ENCODE results near the gene SLC6A6.

Gene SLC6A6

DNA sequence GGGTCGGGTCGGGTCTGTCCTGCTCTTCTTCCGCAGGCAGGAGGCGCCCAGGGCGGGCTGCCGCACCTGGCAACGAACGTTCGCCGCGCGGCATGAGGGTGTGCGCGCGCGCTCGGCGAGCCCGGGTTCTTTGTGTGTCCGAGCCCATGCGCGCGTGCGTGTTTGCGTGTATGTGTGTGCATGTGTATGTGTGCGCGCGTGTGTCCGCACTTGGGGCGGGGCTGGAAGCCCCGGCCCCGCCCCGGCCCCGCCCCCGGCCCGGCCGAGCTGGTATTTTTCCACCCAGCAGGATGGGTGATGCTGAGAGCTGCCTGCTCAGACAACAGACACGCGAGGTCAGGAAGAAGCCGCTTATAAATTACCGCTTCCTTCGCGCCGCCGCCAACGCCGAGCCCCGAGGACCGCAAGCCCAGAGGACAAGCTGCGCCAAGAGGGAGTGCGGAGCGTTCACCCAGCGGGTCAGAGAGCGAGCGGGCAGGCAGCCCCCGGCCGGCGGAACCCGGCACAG lies at the start of gene SLC6A6:
Gene SLC6A6 (plus strand): TSS at position 303 of the 508 bp plus-strand sequence. CDS start 41,029 bp downstream, outside the sequence.
- DNase-seq, result peak; percentile 90

DNA sequence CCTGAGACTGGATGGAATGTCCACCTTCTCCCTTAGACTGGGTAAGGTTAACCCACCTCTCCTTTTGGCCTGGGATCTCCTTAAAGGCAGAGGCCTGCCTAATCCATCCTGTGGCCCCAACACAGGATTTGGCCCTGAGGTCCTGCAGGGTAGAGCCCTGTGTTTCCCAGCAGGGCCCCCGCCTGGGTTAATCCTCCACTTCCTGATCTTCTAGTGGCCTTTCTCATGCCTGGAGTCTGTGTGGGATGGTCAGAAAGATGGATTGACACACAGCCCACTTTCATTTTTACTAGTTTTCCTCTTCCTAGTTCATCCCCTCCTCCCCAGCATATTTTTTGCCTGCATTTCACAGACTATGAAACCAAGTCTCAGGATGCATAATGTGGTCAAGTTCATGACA lies 48.9 kb upstream of the SLC6A6 start:
- DNase-seq, result peak; percentile 60

DNA sequence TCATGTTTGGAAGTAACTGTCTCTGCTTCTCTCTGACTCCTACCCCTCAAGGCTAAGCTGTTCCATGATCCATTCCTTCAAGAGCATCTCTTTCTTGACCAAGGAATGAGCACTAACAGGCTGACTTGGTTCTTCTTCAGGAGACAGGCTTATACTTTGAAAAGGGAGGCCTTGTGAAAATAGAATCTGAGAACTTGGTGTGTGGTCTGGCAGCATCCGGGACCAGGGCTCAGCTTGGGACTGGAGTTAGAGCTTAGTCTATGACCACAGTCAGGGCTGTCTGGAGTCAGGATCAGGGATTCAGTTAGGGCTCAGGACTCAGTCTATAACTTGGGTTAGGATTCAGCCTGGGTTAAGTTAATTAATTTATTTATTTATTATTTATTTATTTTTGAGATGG lies 44.9 kb upstream of the SLC6A6 start:
- no peak for DNase-seq

DNA sequence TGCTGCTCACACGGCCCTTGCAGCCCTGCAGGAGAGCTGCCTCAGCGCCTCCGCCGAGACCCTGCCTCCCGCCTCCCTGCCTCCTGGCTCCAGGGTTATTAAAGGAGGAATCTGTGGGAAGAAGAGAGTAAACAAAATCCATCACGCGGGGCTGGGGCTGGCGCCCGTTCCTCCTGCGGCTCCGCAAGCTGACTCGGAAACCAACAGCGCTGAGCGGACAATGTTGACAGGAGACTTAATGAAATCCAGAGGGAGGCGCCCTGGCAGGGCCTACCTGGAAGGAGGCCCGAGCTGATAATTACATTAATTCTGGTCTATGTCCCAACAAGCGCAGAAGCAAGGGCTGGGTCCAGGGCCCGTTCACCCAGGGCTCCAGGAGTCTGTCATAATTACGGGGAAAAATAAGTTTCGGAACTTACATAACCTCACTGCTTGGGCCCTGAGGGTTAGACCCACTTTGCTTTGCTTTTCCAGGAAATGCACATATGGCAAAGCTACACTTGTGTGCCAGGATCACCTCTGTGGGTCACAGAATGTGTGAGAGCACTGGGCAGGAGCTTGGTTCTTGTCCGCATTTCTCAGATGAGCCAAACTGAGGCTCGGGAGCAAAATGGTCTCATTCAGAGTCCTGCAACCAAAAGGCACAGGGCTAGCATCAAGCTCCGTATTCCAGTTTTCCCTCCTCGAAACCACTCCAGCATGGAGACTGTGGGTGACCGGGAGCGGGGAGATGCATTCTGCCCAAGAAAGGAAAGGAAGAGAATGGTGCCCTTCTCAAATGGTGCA lies 43.8 kb upstream of the SLC6A6 start:
- DNase-seq, result no peak

DNA sequence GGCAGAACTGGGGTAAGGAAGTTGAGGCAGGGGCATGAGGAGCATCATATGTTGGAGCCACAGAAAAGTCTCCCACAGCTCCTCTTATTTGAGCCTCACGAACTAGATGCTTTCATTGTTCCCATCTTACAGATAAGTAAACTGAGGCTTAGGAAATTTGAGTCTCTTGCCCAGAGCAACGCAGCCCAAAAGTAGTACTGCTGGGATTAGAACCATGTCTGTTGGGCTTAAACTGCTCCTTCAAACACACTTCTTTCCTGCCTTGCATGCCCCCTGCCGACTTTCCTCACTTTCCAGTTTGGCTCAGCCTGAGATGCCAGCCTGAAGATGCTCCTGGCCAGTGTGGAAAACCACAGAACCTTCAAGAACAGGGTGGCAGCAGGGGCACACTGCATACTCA lies 43.1 kb upstream of the SLC6A6 start:
- DNase-seq, result no peak

DNA sequence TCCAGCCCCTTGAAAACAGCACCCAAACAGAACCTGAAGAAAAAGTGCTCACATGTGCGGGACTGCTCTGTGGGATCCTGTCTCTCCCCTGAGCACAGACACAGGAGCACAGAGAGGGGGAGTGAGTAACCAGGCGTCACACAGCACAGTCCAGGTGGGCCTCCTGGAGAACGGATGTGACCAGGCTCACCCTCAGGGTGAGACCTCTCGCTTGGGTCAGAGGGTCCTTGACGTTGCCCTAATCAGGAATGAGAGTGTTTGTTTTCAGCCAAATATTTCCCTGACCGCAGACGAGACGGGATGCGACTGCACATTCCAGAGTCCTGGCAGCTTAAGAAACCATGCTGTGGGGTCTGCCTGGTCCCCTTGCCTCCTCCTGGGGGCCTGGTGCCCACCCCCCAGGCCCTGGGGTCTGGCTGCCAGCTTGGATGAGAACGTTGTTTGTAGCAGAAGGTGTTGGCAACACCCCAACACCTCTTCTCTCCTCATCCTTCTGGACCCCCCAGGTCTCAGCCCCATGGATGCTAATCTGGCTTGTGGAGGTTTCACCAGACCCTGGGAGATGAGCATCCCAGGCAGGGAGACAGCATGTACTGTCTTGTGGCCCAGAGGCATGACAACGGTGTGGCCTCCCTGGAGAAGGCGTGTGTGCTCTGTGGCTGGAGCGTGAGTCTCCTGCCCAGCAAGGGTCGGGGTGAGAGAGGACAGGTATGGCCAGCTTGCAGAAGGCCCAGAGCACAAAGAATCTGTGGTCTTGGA lies 42.1 kb upstream of the SLC6A6 start:
- DNase-seq, result no peak

DNA sequence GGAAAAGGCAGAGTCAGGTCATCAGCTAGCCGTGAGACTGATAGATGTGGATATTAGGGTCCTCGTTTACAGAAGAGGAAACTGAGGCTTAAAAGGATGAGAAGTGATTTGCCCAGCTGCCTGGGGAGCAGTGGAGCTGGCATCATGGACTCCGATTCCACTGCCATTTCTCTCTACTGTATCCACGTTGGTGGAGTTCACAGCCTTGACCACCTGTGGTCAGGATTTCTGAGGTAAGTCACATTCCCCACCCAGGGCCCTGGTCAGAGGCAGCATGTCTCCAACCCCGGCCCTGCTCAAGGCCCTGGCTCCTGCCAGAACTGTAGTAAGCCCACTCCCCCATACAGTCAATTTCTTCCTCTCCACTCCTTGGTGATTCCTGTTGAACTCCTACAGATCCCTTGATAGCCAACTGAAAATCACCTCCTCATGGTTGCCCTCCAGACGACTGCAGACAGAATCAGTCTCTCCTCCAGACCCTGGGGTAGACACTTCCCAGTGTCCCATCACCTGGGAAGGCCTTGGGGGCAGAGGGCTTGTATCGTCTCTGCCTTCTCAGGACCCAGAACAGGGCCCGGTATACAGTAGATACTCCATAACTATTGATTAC lies 41.2 kb upstream of the SLC6A6 start:
- DNase-seq, result no peak

DNA sequence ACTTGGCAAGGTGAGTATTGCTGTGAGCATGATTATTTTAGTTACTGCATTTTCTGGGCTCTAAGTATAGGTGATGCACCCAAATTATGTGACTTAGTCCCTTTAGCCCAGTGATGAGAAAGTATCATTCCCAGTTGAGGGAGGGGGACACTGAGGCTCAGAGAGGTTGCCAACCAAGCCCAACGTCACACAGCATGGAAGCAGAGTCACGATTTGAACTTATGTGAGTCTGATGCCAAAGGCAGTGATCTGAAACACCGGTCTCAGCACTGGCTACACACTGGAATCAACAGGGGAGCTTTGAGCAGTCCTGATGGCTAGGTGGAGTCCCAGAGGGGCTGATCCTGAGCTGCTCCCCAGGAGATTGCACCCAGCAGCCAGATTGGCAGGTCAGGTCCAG lies 39.5 kb upstream of the SLC6A6 start:
- DNase-seq, result no peak

DNA sequence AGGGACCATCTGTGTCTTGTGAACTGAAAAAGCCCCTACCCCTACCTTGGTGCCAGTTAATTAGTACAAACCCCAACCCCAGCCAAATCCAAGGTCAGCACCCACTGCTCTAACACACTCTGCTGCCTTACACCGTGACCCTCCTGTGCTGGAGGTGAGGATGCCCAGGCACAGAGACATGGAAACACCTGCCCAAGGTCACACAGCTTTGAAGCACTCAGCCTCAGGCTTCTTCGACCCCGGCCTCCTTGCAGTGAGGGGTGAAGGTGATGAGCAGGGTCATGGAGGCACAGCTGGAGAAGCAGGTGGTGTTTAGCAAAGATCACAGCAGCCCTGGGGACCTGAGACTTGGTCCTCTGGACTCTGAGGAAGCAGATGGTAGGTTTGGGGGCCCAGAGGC lies 39.0 kb upstream of the SLC6A6 start:
- DNase-seq, result no peak

DNA sequence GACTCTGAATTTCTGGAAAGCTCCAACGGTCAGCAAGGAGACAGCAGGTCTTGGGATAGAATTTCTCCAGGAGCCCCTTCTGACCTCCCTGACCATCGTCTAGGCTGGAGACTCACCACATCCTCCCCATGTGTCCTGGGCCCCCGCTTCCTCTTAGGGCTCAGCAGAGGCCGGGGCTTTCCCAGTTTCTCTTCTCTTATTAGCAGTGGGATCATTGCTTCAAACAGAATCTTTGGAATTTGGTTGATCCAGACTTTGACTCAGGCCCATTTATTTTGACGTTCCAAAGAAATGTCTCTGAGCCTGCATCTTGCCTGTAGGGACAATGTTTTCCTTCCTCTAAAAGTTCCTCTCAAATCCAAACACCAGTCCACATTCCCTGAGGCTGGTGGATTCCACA lies 38.4 kb upstream of the SLC6A6 start:
- peak; percentile 84 for DNase-seq

DNA sequence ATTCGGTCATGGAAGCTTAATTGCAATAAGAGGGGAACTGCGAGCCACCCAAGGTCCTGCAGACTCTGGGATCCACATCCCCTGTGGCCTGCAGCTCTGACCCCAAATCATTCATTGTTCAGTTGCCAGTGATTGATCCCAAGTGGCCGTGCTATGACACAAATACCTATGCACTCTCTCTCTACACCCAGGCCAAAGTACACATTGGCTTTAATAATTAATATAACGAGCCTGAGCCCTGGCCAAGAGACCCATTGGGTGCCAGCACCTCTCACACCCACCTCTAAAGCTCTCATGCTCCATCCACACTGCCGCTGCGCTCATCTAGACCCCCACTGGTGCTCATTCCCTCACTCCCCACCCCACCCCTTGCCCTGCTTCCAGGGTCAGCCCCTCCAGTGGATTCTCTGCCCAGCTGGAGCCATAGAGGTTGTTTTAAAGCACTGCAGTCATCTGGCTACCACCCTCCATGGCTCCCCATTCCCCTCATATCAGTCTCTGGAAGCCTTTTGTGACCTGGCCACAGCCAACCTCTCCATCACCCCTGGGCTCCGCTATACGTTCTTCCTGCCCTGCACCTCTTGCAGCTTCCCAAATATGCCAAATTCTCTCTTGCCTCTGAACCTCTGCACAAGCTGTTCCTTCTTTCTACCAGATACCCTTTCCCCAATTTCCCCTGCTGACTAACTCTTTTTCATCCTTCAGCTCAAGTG lies 37.7 kb upstream of the SLC6A6 start:
- DNase-seq, result no peak

DNA sequence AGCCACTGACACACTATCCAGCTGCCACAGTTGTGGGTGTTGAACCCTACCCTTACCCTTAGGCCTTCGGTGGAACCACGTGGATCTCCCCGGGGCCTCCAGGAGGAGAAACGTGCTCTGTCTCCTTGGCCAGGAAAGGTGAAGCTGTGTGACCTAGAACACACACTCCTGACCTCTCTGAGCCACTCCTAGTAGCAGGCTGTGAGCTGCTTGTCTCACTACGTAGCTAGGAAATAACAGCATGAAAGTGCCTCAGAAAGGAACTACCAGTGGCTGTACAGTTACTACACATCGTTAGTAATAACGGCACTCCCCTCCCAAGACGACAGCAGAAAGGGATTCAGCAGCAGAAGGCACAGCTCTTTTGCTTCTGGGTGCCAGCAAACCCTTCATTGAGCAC lies 36.2 kb upstream of the SLC6A6 start:
- peak; percentile 30 for DNase-seq

DNA sequence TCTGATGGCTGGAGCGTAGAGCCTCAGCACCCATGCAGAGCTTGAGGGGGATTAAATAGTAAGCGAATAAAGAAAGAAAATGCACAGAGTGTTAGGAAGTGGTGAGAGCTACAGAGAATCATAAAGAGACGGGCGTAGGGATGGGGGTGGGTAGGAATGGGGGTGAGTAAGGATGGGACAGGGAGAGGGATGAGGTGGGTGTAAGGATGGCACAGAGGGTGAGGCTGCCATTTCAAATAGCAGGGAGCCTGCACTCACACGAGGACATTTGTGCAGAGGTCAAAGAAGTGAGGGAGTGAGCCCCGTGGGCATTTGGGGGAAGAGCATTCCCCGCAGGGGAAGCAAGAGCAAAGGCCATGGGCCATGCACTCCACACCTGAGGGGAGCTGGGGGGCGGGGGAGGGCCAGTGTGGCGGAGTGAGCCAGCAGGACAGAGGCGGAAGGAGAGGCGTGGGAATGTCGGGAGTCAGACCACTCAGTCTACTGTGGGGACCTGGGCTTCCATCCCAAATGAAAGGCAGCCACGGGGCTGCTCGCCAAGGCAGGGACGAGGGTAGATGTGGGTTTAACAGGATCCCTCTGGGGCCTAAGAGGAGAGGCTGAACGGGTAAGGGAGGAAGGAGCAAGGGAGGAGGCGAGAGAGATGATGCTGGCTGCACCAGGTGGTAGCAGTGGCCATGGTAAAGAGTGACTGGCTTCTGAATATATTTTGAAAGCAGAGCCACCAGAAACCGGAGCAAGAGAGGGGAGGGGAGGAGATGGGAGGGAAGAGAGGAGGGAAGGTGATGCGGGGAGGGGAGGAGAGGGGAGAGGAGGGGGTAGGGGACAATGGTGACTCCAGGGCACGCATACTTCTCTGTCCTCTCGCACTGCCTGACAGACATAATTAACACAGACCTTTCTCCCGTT lies 35.2 kb upstream of the SLC6A6 start:
- no peak for DNase-seq

DNA sequence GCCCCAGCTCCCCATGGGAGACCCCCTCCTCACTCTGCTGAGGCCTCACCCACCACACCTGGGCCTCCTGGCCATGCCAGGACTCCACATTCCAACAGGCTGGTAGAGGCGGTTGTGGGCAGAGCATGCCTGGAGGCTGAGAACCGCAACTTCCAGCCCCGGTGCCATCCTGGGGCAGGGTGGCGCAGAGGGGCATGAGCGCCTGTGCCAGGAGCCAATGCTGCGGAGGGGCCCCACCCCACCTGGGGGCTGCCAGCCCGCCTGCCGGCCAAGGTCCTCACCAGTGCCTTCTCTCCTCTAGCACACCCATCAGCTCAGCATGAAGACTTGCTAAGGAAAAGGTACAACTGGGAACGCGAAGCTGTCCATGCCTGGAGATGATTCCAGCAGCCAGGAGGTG lies 34.3 kb upstream of the SLC6A6 start:
- no peak for DNase-seq

DNA sequence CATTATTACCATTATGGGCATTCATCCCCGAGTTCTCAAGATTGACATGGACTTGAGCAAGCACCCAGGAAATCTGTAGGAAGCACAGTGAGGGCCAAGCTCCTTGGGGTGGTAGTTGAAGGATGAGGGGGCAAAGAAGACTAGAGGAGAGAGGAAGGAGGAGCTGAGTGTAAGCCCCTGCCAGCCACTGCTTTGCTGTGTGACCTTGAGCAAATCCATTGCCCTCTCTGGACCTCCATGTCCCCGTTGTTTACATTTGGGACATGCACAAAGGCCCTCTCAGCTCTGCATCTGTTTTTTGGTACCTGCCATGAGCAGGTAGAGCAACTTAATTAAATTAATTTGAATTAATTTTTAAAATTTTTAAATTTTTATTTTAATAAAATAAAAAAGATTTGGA lies 33.5 kb upstream of the SLC6A6 start:
- no peak for DNase-seq

DNA sequence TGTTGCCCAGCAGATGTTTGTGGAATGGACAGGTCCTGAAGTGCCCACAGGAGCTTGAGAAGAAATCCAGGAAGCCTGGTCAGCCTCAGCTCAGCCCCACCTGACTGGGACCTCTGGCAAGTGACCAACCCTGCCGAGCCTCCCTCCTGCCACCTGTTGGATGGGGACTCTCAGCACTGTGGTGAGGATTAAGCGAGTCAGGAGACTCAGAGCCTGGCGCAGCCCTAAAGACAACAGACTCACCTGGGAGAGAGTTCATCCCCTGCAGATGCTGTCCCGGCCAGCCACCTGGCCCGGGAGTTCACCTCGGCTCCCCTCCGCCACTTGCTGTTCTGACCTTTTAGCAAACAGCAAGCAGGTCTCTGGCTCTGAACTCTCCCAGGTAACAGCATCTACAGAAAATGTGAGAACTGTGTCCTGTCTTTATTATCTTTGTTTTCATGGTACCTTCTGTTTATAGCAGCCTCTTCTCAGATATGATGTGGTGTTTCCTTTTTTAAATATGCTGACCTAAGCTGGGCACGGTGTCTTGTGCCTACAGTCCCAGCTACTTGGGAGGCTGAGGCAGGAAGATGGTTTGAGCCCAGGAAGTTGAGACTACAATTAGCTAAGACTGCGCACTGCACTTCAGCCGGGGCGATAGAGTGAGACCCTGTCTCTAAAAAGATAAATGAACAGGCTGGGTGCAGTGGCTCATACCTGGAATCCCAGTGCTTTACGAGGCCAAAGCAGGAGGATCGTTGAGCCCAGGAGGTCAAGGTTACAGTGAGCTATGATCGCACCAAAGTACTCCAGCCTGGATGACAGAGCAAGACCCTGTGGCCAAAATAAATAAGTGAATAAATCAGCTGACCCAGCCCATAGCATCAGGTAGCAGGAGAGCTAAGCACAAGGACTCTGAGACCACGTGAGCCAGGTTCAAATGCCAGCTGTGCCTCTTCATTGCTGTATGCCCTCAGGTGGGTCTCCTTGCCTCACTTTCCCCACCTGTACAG lies 32.4 kb upstream of the SLC6A6 start:
- DNase-seq, result no peak

DNA sequence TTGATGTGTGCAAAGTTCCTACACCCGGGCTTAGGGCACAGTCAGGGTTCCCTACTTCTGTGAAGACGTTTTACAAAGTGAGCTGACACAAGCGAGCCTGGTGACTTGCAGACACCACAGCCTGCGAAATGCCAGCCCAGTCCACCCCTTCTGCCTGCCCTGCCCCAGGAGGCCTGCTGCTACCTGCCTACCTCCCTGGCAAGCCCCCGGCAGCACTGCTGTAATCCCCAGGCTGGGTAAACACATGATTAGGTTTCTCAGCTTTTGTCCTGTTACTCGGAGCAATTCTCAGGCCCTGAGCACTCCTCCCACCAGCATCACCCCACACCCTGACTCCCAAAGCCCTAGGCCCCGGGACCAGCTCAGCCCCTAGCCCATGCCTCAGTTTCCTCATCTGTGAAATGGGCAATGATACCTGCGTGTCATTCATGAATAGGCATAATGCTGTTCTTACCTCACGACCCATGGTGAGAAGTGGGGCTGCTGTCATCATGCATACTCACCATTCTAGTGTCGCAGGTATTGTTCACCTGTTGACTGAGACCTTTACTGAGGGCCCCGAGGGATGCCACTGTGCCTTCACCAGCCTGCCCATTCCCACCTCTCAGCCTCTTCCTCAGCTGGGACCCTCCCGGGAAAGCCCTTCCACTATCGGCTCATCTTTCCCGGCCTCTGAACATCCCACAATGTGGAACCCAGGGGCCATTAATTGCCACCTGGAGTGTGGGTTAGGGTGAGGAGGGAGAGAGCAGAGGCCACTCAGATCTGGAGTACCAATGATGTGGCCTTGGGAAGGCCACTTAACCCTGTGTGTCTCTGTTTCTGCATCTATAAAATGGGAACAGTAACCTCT lies 31.5 kb upstream of the SLC6A6 start:
- DNase-seq, result no peak

DNA sequence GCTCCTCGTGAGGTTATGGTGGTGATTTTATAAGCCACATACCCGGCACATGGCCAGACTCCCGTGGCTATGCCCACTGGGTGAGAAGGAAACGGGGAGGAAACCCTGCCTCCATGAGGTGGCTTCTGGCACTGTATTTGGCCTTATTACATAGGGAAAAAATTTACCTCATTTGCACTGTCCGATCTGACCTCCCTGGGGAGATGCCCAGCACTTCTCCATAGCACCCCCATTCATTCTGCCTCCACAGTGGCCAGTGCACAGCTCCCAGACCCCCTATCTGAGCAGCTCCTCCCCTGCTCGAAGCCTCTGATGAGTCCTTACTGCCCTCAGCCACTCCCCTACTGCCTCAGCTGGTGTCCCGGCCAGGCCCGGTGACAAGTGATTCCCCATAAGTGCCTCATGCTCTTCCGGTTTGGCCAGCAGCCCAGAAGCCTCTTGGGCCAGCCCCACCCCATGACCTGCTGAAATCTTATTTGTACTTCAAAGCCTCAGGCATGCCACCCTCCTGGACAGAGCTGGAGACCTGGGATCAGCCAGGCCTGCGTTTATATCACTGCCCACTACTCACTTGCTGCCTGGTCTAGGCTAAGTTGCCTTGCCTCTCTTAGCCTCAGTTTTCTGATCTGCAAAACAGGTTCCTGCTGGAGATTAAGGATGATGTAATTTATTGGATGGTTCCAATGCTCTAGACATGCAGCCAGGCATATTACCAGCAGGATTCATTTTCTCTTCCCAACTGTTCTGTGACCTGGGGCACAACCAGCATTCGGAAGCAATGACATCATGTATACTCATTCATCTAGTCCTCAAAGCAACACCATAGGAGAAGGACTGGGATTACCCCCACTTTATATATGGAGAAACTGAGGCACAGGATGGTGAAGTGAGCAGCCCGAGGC lies 30.6 kb upstream of the SLC6A6 start:
- peak; percentile 92 for DNase-seq

DNA sequence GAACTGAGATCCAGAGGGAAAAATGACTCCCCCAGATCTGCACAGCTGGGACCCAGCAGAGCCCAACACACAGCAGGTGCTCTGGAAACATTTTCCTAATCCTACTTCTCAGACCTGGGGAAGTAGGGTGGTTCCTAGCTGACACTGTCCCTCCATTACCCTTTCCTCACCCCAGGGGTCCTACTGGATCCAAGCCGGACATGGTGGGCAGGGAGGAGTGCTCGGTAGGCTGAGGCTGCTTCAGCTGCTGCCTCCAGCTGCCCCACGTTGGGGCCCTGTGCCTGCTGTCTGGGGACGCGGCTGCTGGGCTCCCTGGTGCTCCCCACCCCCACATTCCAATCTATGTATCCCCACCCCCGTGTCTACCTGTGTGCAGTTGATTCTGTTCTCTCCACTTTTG lies 29.8 kb upstream of the SLC6A6 start:
- DNase-seq, result no peak
